Uterus (tissue), 2 donors: ENCODE data around the gene CACNB1.

Experiments
- CTCF ChIP-seq, 4 experiments: fragments of 200-600 bp in 2 of 4; fragments of 450-650 bp in 2 of 4; sonication (generic) in 2 of 4; IDR thresholded peaks; one replicate each; pipeline ENCODE4 v1.5.1; 2016 to 2019; ENCODE audit warnings: antibody characterized with exemption in 4 of 4, mild to moderate bottlenecking in 2 of 4, moderate library complexity in 1 of 4
- POLR2A ChIP-seq, 2 donors: fragments of 450-650 bp; IDR thresholded peaks; one replicate each; pipeline ENCODE4 v1.6.1; 2016; ENCODE audit warnings: antibody characterized with exemption in 2 of 2, mild to moderate bottlenecking in 1 of 2, moderate library complexity in 1 of 2

GRCh38 chr17:39141915-39142664 is 55.4 kb downstream of the CACNB1 start:
- TF ChIP-seq CTCF (IDR thresholded peaks at IDR 0.05), result no peak
- no peak for TF ChIP-seq POLR2A (IDR thresholded peaks at IDR 0.05)
